Measurements from ENCODE around the gene JADE3. TPM values are rescaled to one million over a fixed set of nuclear protein-coding genes. Genes with fewer than 3 reads are reported as not detected.
A peak's percentile ranks its signal among the peaks of the same experiment; 100 is the strongest.

The JADE3 gene
- total and polyA plus RNA-seq, 2 donors (not counting 1 experiment from before 2014, with no cell fraction given): 5.1 to 5.3 TPM

- Histone ChIP-seq H3K4me2 (ENCODE audit: extremely low read depth, insufficient read depth, low read length) (no peak overlapping the region), H3K4me1 (ENCODE audit: control insufficient read depth, extremely low read depth, insufficient read depth, low read length) (no peaks in the 10 kb centered on the region), H3K27ac (ENCODE audit: insufficient read depth, low read length) (no peak overlapping the region), H4K20me1 (ENCODE audit: control insufficient read depth, extremely low read depth, insufficient read depth, low read length) (no peaks in the 10 kb centered on the region), H3K4me3 (replicated peaks in 1 of 4; ENCODE audit: control extremely low read depth in 1 of 4, insufficient read depth in 1 of 4, low read depth in 3 of 4, low read length in 4 of 4) (no peak overlapping the region), H3K9me3 (ENCODE audit: control insufficient read depth, insufficient read depth, low read depth, low read length) (no peaks in the 10 kb centered on the region), H3K27me3 (ENCODE audit: control insufficient read depth, insufficient read depth, low read length) (no peaks in the 10 kb centered on the region), H3K9ac (ENCODE audit: insufficient read depth, low read length) (no peak overlapping the region), H3K79me2 (ENCODE audit: control insufficient read depth, insufficient read depth, low read length) (peaks cover 2% of the 10 kb centered on the region), H3K36me3 (ENCODE audit: control insufficient read depth, insufficient read depth, low read length) (no peaks in the 10 kb centered on the region), H2AFZ (ENCODE audit: low read length) (no peak overlapping the region)
- DNase-seq (ENCODE audit: low read depth in 2 of 2): no peak
- TF ChIP-seq CTCF (conservative IDR thresholded peaks at IDR 0.05 in 1 of 2, IDR thresholded peaks at IDR 0.05 in 1 of 2; ENCODE audit: low read depth in 1 of 2, low read length in 2 of 2) (no peak), EZH2 (IDR thresholded peaks at IDR 0.05; ENCODE audit: low read length, missing control alignments) (no peak)
These were observed 1.8 kb upstream of the JADE3 start for GRCh38 chrX:46910415-46910814.

- H3K36me3 ChIP-seq (ENCODE audit: control insufficient read depth, insufficient read depth, low read length): no peaks in the 10 kb centered on the region
- no peak overlapping the region for H2AFZ ChIP-seq (ENCODE audit: low read length)
- no peaks in the 10 kb centered on the region for H3K27me3 ChIP-seq (ENCODE audit: control insufficient read depth, insufficient read depth, low read length)
- H3K27ac ChIP-seq (ENCODE audit: insufficient read depth, low read length): no peak overlapping the region
- H3K9me3 ChIP-seq (ENCODE audit: control insufficient read depth, insufficient read depth, low read depth, low read length): no peaks in the 10 kb centered on the region
- no peaks in the 10 kb centered on the region for H3K4me1 ChIP-seq (ENCODE audit: control insufficient read depth, extremely low read depth, insufficient read depth, low read length)
- TF ChIP-seq EZH2 (IDR thresholded peaks at IDR 0.05; ENCODE audit: low read length, missing control alignments) (no peak), CTCF (conservative IDR thresholded peaks at IDR 0.05 in 1 of 2, IDR thresholded peaks at IDR 0.05 in 1 of 2; ENCODE audit: low read depth in 1 of 2, low read length in 2 of 2) (peak; percentile 38 to 50)
- peak; percentile 19 to 20 for DNase-seq (ENCODE audit: low read depth in 2 of 2)
- H3K9ac ChIP-seq (ENCODE audit: insufficient read depth, low read length): peak overlapping the region; percentile 53
- H3K79me2 ChIP-seq (ENCODE audit: control insufficient read depth, insufficient read depth, low read length): peaks cover 2% of the 10 kb centered on the region
- peak overlapping the region; percentile 82 for H3K4me2 ChIP-seq (ENCODE audit: extremely low read depth, insufficient read depth, low read length)
- H3K4me3 ChIP-seq (replicated peaks in 1 of 4; ENCODE audit: control extremely low read depth in 1 of 4, insufficient read depth in 1 of 4, low read depth in 3 of 4, low read length in 4 of 4): peak overlapping the region; percentile 59 to 72 (median 62)
- H4K20me1 ChIP-seq (ENCODE audit: control insufficient read depth, extremely low read depth, insufficient read depth, low read length): no peaks in the 10 kb centered on the region
These were observed 626 bp downstream of the JADE3 start for GRCh38 chrX:46912603-46913491.

GRCh38 chrX:46913667-46914066, 1.4 kb downstream of the JADE3 start:
- Histone ChIP-seq H3K9ac (ENCODE audit: insufficient read depth, low read length) (peak overlapping the region; percentile 37), H3K4me3 (replicated peaks in 1 of 4; ENCODE audit: control extremely low read depth in 1 of 4, insufficient read depth in 1 of 4, low read depth in 3 of 4, low read length in 4 of 4) (peak overlapping the region; percentile 59 to 72 (median 62)), H3K27ac (ENCODE audit: insufficient read depth, low read length) (no peak overlapping the region), H3K4me2 (ENCODE audit: extremely low read depth, insufficient read depth, low read length) (peak overlapping the region; percentile 82), H3K79me2 (ENCODE audit: control insufficient read depth, insufficient read depth, low read length) (peaks cover 2% of the 10 kb centered on the region), H3K27me3 (ENCODE audit: control insufficient read depth, insufficient read depth, low read length) (no peaks in the 10 kb centered on the region), H4K20me1 (ENCODE audit: control insufficient read depth, extremely low read depth, insufficient read depth, low read length) (no peaks in the 10 kb centered on the region), H2AFZ (ENCODE audit: low read length) (peak overlapping the region; percentile 21), H3K36me3 (ENCODE audit: control insufficient read depth, insufficient read depth, low read length) (no peaks in the 10 kb centered on the region), H3K9me3 (ENCODE audit: control insufficient read depth, insufficient read depth, low read depth, low read length) (no peaks in the 10 kb centered on the region), H3K4me1 (ENCODE audit: control insufficient read depth, extremely low read depth, insufficient read depth, low read length) (no peaks in the 10 kb centered on the region)
- DNase-seq (ENCODE audit: low read depth in 2 of 2): peak; percentile 20 to 27
- TF ChIP-seq EZH2 (IDR thresholded peaks at IDR 0.05; ENCODE audit: low read length, missing control alignments) (no peak), CTCF (conservative IDR thresholded peaks at IDR 0.05 in 1 of 2, IDR thresholded peaks at IDR 0.05 in 1 of 2; ENCODE audit: low read depth in 1 of 2, low read length in 2 of 2) (no peak)

Data from fibroblast of lung (primary cell).